HG03460 (cell line): Measurements from ENCODE around the gene VPS45.
"Not testable (repeated sequence)": the region's sequence is repeated elsewhere in the genome, so short reads cannot be mapped to it uniquely, and the experiment has no call there.

Source experiments
- ATAC-seq: cut with Tn5 transposase; IDR thresholded peaks from one replicate; pipeline ENCODE4 v1.9.1; 2021; ENCODE audit not compliant: unreplicated experiment

Gene VPS45

GRCh38 chr1:150127868-150128267, 60.3 kb downstream of the VPS45 start:
- ATAC-seq: no peak

DNA sequence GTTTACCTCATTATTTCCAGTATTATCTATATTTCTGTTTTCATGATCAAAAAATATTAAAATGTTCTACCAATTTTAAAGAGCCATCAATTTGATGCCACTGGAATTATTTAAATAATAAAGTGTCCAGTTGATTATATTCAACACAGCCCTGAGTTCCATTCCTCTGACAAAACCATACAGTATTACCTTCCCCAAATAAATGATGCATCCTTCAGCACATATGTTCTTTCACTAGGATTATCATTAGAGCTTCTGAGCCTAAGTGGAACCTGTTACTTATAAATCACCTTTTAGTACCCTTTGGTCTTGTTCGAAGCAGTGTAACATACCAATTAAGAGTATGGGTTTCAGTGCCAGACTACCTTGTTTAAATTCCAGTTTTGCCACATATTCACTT, 64.8 kb downstream of the VPS45 start:
- ATAC-seq: no peak

GRCh38 chr1:150134537-150134936, 67.0 kb downstream of the VPS45 start:
- no peak for ATAC-seq

- not testable (repeated sequence) for ATAC-seq
Observed at GRCh38 chr1:150135400-150135799, 67.8 kb downstream of the VPS45 start.

DNA sequence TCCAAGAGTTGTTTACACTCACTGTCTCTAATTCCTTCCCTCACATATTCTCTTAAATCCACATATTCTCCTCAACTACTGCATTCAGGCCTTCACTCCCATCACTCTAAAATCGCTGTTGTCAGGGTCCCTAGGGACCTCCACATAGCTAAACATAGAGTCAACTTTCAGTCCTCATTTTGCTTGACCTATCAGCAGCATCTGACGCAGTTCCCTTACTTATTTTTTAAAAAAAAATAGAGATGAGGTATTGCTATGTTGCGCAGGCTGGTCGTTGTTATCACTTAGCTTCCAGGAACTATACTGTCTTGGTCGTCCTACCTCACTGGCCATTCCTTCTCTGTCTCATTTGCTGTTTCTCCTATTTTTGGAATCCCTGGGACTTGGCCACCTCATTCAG, 70.5 kb downstream of the VPS45 start:
- no peak for ATAC-seq

DNA sequence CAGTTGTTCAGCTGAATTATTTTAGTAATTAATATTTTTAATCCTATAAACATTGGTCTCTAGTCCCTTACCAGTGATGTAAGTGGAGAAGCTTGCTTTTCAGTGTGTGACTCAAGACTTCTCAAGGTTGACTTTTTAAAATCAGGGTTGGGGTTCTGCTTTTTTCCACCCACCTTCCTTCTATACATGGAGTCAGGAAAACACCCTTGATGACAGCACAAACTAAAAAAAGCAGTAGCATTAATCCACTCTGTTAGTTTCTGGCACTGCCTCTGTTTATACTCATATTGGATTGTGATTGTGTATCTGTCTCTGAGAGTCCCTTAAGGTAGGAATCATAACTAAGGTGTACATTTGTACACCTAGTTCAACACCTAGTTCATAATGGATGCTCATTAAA, 73.9 kb downstream of the VPS45 start:
- ATAC-seq: no peak

DNA sequence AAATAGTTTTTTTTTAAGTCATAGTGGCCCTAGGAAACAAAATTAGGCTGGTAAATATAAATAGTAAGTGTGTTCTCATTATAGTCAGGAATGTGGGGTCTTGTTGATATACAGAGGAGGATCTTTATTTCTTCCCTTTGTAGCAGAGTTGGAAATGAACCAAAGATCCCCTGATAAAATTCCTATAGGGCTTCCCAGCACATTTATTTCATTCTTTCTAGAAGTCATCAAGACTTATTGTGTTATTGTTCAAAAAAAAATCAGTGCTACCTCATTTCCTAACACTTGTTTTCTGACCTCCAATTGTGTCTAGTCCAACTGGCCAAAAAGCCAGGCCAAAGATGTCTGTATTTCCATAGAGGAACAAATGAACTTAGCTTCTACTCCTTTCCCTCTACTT, 74.5 kb downstream of the VPS45 start:
- ATAC-seq: no peak

- ATAC-seq: no peak
Observed at GRCh38 chr1:150144606-150145005, 77.0 kb downstream of the VPS45 start.

- ATAC-seq: not testable (repeated sequence)
Observed at GRCh38 chr1:150146016-150146415, 78.4 kb downstream of the VPS45 start.

DNA sequence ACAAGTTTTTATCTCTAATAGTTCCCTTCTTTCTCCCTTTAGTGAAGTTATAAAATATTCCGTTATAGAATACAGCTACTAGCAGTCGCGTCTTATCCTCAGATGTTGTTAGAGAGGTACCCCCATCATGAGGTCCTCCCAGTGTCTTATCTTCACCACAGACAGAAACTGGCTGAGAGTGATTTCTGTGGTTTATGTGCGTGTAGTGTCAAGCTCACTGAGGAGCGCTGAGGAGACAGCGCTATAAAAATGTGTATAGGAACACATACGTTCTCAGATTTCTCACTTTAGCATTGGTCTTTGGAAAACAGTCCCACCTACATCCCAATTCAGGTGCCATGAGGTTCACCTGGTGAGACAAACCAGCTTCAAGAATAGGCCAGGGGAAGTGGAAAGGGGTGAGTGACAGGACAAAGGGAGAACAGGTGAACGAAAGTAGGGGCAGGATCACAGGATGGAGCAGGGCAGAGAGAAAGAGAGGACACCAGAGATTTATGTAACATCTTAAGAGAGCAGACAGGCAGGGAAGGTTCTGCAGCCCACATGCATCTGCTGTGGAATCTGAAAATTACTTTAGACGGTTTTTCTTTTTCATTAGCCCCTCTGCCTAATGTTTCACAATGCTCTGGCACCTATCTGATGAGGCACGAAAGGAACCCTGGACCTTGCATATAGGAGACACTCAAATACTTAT, 79.4 kb downstream of the VPS45 start:
- no peak for ATAC-seq

- ATAC-seq: no peak
Observed at GRCh38 chr1:150148837-150149270, 81.3 kb downstream of the VPS45 start.

DNA sequence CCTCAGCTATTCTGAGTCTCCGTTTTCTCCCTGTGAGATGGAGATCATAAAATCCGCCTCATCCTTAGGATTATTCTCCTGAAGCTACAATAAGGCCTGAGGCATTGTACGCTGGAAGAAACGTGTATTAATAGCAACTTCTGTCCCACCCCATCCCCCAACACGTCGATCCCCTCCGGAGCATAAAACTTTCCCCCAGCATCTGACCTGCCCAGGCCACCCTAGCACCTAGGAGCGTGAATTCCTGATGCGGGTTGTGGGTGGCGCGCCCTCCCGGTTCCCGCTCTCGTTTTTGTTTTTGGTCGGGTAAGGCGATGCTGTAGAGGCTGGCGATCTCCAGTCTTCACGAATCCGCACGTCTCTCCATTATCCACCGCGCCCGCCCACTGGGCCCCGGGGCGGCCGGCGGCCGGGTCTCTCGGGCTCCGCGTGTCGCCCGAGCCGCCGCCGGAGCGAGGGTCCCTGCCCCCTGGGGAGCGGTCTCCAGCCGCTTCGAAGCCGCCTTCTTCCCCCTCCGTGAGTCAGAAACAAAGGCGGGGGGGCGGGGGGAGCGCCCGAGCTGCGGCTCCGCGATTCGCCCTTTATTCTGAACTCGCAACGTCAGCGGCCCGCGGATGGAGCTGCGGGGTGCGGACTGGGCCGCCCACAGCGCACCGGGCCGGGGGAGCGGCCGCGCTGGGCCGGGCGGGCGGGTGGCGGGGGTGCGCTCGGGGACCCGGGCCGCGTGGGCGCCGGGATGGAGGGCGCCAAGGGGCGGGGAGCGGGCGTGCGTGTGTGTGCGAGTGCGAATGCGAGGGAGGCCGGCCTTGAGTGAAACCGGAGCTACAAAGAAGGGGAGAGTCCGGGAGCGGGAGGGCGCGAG, 81.9 kb downstream of the VPS45 start, which contains the start of gene PLEKHO1:
Gene PLEKHO1 (plus strand): TSS at position 646 of the 862 bp plus-strand sequence. CDS start 342 bp downstream, outside the sequence.
- no peak for ATAC-seq

DNA sequence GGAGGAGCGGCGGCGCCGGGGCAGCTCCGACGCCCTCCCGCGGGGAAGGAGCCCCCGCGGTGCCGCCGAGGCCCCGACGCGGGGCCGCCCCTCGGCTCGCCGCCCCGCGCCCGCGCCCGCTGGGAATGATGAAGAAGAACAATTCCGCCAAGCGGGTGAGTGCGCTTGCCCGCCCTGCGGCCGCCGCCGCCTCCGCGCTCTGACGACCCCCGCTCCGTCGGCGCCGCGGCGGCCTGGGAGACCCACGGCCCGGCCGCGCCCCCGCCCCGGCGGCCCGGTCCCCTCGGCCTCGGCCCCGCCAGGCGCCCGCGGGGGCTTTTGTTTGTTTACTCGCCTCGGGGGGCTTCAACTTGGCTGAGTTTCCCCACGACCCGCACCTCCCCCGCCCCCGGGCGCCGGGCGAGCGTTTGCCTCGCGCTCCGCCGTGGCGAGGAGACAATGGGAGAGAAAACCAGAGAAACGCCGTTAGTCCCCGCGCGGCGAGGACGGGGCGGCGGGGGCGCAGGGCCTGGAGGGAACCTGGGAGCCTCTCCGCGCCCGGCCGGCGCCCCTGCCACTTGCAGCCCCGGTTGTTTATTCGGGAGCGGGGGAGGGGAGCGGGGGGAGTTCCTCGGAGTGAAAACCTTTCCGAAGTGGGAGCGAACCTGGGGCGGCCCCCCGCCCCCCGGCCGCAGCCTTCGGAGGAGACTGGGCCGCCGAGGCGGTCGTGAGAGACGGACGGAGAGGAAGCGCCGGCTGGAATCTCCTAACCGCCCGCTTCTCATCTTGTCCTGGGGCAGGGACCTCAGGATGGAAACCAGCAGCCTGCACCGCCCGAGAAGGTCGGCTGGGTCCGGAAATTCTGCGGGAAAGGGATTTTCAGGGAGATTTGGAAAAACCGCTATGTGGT, 82.8 kb downstream of the VPS45 start:
- no peak for ATAC-seq

DNA sequence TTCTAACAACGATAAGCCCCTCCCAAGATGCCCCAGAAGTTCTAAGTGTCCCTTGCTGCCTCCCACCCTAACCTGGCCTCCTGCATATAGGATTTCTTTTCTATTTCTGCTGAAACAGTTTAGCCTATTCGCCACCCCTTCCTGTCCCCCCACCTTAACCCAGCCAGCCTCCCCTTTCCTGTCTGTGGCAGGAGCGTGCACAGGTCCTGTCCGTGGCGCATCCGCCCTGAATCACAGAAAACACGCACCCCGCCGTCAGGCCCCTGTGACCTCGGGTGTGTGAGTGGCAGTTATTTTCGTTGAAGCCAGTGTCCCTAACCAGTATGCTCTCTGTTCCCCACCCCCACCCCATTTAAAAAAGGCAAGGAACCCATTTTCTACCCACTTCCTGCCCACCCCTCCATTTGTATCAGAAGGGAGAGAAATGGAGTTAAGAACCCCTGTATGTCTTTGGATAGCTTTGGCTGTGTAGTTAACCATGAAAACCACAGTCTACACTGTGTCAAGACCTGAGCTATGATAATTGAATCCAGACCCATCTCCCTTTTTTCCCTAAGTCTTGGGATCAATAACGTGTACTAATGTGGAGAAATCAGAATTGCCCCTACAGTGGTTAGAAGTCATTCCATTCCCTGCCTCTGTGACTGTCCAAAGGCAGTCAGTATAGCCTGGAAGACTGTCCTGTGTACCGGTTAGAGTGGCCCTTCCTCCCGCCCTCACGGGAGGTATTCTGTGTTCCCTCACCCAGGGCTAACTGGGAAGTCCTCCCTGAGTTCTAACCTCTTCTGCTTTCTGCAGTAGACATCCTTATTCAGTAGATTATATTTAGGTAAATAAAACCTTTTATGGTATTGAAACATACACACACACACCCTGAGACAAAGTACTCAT, 84.0 kb downstream of the VPS45 start:
- ATAC-seq: no peak

DNA sequence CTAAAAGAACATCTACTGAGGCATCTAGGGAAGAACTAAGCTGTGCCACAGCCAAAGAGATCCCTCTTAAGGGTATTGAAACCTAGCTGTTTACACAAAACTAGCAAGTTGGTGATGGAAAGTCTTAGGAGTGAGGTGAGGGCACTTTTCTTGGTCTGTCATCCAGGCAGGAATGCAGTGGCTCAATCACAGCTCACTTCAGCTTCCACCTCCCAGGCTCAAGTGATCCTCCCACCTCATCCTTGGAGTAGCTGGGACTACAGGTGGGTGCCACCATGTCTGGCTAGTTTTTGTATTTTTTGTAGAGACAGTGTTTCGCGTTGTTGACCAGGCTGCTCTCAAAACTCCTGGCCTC, 84.6 kb downstream of the VPS45 start:
- ATAC-seq: no peak

- ATAC-seq: no peak
Observed at GRCh38 chr1:150152772-150153456, 85.3 kb downstream of the VPS45 start.

DNA sequence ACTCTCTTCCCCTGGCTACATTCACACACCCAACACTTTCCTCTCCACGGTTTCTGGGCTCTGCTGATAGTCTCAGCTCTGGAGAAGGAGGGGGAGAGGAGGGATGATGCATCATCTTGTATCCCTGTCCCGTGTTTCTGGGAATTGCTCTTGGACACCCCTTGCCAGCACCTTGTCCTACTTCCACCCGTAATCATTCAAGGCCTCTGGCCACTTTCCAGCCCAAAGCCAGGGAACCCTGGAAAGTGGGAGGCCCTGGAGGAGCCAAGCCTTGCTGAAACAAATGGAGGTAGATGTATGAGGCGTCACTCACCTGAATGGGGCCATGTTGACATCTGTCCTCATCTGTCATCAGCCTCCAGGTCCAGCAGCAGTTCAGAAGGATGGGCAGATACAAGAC, 86.6 kb downstream of the VPS45 start:
- ATAC-seq: no peak

- no peak for ATAC-seq
Observed at GRCh38 chr1:150155413-150156071, 88.0 kb downstream of the VPS45 start.
